Left hindlimb (tissue), 1 donor: Measurements from ENCODE around the gene MPZL1.

Experiments used
- DNase-seq: peaks from one replicate; pipeline ENCODE4 v3.0.0-alpha.2; 2018

MPZL1 gene

DNA sequence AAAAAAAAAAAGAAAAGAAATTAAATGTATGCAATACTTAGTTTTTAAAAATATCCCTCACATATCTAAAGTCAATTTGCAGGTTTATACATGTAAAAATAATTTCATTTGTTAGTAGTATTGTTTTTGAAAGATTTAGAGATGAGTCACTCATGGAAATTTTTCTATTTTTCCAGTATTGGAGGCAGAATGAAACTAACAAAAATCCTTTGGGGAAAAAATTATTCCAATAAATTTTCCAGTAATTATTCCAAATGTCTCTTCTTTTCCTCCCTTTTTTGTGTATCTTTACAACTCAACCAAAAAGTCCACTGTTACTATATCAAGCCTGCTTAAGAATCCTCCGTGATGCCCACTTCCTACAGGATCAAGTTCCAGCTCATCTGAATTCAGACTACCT is 29.9 kb downstream of the MPZL1 start:
- DNase-seq: no peak

GRCh38 chr1:167752219-167752985 is 30.6 kb downstream of the MPZL1 start:
- no peak for DNase-seq

DNA sequence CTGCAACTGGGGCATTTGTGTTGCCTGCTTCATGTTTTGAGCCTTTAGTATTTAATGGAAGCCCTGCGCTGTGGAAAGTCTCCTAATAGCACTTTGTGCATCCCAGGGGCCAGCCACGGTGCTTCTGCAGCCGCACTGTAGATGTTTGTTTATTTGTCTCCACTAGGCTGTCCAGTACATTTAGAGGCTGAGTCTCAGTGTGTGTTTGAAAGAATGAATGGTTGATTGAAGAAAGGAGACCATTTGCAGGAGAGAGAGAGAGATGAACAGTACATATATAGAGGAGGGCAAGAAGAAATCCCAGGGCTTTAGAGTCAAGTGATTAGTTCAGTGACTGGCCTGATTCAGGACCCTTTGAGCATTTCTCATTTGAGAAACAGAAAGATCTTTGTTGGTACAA is 33.9 kb downstream of the MPZL1 start:
- no peak for DNase-seq

- no peak for DNase-seq
Observed at GRCh38 chr1:167756730-167757405, 35.1 kb downstream of the MPZL1 start.

DNA sequence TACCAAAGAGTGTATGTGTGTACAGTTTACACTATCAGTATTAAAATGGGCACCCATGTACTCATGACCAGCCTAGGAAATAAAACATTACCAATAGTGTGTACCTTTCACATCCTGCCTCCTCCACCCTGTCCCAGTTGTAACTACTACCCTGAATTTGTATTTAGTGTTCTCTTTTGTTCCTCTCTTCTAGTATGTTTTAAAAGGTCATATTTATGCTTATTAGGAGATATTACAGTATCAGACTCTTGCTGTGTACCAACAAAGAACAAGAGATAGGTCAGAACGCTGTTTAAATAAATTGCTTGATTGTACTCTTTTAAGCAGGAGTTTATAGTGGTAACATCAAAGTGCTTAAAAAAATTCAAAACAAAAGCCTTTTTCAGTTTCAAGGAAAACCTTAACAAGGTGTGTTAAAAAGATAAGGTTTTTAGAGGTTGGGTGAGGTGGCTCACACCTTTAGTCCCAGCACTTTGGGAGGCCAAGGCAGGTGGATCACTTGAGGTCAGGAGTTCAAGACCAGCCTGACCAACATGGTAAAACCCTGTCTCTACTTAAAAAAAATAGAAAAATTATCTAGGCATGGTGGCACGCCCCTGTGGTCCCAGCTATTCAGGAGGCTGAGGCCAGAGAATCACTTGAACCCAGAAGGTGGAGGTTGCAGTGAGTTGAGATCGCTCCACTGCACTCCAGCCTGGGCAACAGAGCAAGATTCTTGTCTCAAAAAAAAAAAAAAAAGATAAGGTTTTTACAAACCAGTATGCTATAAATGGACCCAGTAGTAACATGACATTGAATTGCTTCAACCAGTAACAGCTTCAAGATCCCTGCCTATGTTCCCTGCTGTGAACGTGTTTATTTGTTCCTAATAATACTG is 35.9 kb downstream of the MPZL1 start:
- no peak for DNase-seq

GRCh38 chr1:167761400-167761799 is 39.6 kb downstream of the MPZL1 start:
- DNase-seq: no peak

DNA sequence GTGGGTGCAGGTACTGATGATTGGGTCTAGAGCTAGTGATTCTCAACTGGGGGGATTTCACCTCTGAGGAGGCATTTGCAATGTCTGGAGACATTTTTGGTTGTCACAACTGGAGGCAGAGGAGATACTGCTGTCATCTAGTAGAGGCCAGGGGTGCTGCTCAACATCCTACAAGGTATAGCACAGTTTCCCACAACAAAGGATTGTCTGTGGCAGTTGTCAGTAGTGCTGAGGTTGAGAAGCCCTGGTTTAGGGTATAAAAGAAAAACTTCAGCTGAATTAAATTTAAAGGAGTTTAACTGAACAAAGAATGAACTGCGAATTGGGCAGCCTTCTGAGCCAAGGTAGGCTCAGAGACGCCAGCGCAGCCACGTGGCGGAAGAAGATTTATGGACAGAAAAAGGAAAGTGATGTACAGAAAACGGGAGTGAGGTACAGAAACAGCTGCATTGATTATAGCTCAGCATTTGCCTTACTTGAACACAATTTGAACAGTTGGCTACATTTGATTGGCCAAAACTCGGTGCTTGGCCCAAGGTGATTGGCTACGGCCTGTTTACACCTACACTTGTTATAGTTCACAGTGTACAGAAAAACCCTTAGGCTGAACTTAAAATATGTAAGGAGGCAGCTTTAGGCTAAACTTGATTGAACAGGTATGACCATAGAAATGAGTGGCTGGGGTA is 40.4 kb downstream of the MPZL1 start:
- DNase-seq: no peak

- DNase-seq: no peak
Observed at GRCh38 chr1:167763525-167764220, 41.9 kb downstream of the MPZL1 start.

DNA sequence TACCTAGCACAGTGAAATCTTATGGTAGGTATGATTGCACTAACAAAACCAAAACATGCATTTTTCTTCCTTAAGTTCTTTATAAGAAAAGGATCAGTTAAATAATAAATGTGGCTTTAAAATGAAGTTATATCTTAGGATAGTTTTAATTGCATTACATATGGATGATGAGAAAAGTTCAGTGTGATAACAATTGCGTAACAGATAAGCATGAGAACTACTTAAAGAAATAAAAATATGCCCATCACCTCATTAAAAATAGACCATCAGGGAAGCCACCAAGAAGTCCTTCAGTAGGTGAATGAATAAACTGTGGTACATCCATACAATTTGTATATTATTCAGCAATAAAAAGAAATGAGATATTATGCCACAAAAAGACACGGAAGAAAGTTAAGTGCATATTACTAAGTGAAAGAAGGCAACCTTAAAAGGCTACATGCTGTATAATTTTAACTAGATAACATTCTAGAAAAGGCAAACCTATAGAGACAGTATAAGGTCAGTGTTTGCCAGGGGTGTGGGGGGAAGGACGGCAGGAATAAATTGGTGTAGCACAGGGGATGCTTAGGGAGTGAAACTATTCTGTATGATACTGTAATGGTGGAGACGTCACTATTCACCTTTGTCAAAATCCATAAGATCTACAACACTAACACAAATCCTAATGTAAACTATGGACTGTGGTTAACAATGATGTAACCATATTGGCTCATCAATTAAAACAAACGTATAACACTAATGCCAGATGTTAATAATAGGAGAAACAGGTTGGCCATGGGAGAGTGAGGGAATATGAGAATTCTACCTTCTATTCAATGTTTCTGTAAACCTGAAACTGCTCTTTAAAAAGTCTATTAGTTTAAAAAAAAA is 42.9 kb downstream of the MPZL1 start:
- DNase-seq: no peak

GRCh38 chr1:167765496-167765895 is 43.7 kb downstream of the MPZL1 start:
- no peak for DNase-seq

- no peak for DNase-seq
Observed at GRCh38 chr1:167766538-167766937, 44.8 kb downstream of the MPZL1 start.

- DNase-seq: no peak
Observed at GRCh38 chr1:167767761-167768160, 46.0 kb downstream of the MPZL1 start.

- DNase-seq: no peak
Observed at GRCh38 chr1:167770127-167770526, 48.3 kb downstream of the MPZL1 start.

DNA sequence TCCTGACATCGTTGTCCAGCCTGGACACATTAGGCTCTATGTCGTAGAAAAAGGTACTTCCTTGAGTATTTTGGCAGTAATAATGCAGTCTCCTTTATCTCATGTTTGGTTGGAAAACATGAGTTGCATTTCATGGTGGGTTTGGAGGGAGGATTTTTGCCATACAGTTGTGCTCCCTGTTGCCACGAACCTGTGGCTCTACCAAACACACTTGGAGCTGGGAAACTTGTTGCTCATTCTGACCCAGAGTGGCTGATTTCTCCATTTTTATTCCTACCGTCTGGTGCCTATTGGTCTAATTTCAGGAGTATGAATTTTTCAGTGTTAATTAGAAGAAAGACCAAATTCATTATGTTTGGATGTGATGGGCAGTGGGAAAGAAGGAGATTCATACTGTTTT is 50.7 kb downstream of the MPZL1 start:
- no peak for DNase-seq

DNA sequence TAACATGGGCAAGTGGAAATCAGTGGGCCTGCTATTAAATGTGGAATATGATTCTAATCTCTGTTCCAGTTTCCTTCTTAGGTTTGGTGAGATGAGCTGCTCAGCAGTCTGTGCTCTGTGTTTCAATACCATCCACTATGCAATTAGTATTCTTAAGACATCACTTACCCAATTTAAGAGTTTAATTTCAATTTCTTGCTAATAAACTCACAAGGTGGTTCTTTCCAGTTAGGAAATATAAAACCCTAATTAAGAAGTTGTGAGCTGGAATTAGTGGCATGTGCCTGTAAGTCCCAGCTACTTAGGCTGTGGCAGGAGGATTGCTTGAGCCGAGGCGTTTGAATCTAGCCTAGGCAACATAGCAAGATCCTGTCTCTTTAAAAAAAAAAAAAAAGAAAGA is 51.7 kb downstream of the MPZL1 start:
- no peak for DNase-seq

DNA sequence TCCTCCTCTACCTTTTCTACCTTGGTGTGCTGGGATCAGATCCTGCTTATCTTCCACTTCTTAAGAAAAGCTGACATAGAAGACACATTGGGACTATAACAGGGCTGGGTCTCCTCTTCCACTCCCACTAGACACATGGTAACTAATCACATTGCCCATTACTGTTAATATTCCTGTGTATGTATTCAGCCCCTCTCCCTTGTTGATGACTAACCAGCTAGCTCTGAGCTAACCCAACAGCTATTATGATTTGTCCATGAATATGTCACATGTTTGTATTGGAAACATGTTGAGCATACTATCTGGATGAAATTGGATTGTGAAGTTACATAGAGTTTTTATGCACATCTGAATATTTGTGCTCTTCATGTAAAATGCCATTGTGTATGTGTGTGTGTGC is 52.9 kb downstream of the MPZL1 start:
- no peak for DNase-seq

DNA sequence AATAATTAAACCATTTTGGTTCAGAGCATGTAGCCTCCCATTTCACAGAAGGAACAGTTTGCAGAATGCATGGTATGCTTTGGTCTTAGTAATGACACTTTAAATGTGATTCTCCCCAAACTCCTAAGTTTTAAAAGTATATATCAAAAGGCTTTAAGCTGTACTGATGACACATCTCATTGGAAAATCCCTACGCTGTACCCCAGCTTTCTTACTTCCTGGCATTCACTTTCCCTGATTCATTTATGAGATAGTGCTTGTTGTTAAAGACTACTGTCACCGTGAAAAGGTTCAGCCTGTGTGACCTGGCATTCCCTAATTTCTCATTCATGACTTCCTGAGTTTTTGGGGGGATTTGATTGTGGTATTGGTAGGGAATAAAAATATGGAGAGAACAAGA is 53.4 kb downstream of the MPZL1 start:
- DNase-seq: no peak

- no peak for DNase-seq
Observed at GRCh38 chr1:167776151-167776550, 54.4 kb downstream of the MPZL1 start.

GRCh38 chr1:167776616-167777268 is 55.0 kb downstream of the MPZL1 start:
- no peak for DNase-seq

DNA sequence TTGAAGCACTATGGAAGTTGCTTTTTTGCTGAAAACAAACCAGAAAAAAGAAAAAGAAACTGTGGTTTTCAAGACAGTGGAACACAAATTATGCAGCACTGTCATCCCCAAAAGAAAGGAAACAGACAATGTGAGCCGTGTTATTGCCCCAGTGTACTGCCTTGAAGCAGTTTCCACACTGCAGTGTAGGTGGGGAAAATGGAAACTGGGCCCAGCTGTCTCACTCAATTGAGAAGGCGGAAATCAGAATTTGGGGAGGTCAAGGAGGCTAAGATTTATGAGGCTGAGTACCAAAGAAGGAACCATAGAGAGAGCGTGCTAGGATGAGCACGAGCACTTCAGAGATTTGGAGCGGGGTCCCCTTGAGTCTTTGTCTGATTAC is 55.5 kb downstream of the MPZL1 start:
- no peak for DNase-seq

- no peak for DNase-seq
Observed at GRCh38 chr1:167781558-167781957, 59.8 kb downstream of the MPZL1 start.
